Activated CD4-positive, CD25-positive, alpha-beta regulatory T cell treated with anti-CD3 and anti-CD28 coated beads, Interleukin-2, amount 50 U/mL, for 72 hours (primary cell): Measurements from ENCODE around the gene ETS1.
"Not testable (repeated sequence)": the region's sequence is repeated elsewhere in the genome, so short reads cannot be mapped to it uniquely, and the experiment has no call there.

ENCODE experiments used
- DNase-seq: peaks from one replicate; pipeline ENCODE4 v3.0.0; 2021

ETS1 gene

DNA sequence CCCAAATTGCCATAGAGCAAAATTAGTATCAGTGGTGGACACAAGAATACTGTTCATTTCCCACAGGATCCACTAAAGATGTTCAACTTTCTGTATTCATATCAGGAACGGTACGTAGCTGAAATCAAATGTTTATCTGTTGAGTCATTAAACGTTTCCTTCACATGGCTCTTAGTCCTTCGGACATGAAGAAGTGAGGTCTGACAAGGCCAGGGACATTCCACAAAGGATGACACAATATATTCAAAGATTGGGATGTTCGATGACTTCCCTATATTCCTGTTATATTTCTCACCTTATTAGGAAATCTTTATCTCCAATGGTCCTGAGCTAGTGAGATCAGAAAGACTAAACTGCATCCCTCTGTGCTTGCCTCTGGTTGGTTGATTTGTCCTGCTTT lies 129.0 kb downstream of the ETS1 start:
- no peak for DNase-seq

DNA sequence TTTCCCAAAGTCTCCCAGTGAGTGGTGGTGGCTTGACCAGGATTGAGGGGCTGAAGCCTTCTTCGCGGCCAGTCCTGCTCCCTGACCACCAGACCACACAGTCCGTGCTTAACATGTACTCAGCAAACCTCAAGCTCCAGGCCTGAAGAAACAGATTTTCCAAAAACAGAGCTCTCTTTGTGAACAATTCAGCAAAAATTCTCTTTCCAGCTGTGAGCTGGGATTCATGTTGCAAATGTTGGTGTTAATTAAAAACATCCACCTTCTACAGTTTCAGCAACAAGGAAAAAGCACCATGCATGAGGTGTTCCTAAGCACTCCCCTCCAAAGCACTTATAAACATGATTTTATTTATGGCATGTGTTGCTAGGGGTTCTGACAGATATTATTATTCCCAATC lies 129.5 kb downstream of the ETS1 start:
- no peak for DNase-seq

DNA sequence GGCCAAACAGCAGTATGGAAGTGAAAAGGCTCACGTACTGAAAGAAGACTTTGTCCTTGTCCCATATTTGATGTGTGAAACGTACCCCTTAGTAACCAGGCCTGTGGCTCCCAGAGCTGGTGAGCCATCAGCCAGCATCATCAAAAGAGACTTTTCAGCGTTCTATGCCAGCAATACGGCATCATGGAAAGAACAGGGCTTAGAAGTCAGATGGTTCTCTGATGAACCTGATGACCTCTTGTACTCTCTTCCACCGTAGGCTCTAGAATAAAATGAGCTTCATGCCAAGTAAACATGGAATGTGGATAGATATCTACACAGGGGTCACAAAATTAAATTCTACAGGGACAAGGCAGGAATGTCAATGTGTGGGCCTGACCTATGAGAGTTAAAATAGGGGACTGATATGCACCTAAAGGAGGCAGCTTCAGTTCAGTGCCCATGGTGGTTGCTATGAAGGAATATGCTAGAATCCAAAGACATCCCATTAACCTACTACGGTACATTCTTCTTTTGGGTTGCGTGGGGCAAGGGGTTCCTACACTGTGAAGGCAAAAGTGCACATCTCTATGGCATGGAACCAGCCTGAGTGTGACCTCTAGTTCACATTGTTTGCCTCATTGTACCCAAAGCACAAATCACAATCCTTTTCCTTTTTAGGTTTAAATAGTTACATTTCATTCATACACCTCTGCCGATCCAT lies 130.6 kb downstream of the ETS1 start:
- DNase-seq: no peak

DNA sequence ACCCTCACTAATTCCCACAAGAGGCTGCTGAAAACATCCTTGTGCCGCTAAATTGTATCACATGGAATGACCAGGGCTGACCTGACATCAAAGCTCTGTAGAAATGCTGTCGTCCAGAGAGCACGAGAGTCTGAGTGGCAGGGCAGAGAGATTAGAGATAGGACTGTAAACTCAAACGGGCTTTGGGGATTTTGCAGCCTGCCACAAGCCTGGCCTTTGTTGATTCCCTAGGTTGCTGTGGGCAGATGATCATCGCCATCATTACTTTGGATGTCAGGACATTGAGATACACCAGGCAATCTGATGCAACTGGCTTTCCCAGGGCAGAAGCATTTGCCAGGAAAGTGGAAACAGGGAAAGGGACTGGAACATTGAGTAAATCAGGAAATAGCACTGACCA lies 131.6 kb downstream of the ETS1 start:
- no peak for DNase-seq

DNA sequence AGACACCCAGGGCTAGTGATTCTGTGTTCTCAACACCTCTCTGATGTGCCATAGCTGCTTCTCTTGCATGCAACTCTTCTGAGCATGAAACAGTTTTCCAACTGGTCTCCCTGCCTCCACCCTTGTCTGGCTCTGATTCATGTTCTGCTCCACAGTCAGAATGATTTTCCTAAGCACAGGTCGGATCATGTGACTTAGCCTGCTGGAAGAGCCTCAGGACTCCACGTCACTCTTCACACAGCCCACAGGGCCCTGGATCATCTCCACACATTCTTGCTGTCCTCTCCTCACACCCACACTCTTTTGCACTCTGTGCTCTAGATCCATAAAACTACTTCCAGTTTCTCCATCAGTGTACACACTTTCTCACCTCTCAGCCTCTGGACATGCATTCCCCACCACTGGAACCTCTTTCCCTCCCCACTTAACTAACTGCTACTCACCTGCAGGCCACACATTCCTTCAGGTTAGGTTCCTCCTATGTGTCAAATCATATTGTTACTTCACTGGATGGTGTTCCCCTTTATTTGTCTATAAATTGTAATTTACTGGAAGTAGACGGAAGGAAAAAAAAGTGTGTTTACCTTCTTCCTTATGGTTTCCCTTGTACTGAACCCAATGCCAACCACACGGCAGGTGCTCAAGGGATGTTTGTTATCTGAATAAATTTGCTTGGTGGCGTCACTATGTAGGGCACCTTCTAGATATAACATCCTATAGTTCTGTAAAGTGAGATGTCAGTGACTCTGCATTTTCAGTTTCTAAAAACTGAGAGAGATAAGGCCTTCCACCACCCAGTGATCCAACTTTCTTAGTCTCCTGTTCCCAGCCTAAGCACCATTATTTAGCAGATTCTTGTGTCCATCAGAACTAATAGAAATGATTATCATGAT lies 133.7 kb downstream of the ETS1 start:
- no peak for DNase-seq

DNA sequence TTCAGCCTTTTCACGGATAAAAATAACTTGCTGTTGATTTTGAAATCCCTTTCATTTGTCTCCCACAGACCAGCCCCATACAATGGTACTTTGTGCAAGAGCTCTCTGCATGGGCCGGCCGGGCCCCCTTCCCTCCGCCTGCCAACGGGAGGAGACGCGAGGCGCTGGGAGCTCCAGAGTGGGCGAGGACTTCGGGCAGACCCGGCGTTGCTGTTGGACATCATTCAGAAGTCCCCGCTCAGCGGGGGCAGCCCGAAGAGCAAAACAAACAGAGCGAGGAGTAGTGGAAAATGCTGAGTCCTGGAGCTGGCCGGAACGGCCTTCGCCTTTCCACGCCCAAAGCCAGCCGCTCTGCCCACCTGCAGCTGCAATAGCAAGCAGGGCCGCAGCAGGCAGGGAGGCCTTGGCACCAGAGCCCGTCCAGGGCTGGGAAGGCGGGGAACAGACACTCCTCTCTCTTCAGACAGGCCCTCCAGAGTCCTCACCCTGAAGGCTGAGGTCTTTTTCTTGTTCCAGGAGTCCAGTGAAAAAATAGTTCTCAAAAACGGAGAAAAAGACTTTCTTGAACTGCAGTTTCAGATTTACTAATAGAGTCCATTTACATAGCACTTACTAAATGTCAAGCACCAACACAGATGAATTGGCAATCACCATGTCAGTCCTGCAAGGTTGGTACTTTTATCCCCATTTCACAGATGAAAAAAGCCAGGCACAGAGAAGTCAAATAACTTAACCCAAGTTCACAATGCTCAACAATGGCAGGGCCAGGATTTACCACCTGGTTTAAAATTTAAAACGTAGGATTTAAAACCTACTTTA lies 135.5 kb downstream of the ETS1 start:
- DNase-seq: no peak

DNA sequence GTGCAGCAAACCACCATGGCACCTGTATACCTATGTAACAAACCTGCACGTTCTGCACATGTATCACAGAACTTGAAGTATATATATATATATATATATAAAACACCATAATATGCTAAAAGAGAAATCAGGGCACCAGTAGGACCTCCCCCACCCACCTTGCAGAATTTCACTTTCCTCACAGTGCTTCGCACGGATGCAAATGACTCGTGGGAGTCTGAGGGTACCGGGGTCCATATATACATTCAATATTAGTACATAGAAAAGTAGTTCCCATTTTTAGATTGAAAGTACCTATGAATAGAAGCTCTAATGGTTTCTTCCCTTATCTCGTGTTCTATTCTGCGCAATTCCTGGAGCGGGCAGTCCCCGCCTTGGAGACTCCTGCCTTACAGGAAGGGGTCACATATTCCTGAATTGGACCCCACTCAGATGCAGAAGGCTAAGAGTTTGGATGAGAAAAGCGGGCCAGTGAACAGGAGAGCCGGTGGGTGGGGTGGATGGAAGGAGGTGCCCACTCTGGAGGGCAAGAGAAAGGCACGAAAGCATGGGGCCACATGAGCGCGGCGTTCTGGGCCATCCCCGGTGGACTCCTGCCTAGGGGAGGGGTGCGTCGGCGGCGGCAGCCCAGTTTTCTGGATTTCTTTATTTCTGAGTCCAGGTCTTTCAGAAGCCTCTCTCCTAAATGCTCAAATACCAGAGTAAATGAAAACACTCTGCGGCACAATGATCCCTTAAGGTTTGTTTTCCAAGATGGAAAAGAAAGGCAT lies 136.3 kb downstream of the ETS1 start:
- no peak for DNase-seq

DNA sequence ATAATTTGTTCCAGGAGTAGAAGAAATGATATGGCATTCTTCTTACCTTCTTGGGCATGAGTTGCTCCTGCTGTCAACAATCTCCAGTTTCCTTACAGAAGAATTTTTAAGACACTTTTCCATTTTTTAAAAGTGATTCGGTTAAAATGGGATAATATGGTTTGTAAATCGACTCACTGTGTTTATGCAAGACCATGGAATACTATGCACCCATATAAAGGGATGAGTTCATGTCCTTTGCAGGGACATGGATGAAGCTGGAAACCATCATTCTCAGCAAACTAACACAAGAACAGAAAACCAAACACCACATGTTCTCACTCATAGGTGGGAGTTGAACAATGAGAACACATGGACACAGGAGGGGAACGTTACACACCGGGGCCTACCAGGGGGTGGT lies 136.9 kb downstream of the ETS1 start:
- DNase-seq: not testable (repeated sequence)

DNA sequence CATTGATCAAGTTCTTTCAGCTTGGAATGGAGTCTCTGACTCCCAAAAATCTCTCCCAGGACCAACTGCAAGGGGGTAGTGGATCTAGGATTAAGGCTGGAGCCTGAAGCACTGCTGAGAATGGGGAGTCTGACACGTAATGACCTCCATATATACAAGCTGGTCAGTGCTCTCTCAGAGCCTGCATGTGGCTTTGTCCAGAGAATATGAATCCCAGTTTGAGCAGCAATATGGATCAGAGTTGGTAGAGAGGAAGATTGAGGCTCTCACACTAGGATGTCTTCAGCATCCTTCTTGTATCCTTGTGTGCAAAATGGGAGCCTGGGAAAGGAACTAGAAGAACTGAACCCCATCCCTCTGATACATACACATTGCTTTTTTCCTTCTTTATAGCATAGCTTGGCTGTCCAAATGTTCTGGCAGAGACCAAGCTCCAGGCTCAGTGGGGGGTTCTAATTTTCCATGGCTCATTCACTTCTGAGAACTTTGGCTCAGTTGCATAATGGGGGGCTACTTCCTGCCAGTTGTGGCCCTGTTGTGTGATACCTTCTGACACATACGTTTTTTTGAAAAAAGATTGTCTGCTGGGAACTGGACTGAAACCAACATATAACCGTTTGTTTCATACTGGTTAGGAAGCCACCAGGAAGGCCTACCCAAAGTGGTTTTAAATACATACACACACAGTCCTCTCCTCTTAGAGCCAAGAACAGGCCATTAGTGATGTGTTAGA lies 138.2 kb downstream of the ETS1 start:
- no peak for DNase-seq

DNA sequence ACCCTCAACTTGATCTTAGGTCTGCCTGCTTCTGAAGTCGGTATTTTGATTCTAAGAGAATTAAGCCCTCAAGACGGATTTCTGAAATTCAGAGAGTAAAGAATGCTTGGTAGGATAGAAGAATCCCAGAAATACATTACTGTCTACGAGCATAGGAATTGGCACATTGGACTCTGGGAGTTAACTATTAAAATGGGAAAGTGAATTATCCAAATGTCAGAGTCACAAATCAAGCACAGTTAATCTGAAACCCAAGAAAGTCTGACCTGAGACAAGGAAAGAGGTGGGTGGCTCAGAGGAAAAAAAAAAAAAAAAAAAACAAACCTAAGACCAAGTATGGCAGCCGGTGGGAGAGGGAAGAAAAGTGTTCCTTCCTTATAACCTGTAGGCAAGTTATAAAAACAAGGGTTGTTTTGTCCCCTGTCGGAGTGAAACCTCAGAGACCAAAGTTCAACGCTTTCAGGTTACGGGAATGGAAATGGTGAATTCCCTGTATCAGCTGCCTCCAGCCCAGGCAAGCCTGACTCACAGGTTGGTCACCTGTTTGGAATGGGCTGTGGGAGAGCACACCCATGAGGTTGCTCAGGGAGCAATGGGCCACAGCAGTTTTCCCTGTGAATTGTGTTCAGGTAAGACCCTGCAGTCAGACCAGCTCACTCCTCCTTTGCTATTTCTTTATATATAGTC lies 139.0 kb downstream of the ETS1 start:
- DNase-seq: no peak

DNA sequence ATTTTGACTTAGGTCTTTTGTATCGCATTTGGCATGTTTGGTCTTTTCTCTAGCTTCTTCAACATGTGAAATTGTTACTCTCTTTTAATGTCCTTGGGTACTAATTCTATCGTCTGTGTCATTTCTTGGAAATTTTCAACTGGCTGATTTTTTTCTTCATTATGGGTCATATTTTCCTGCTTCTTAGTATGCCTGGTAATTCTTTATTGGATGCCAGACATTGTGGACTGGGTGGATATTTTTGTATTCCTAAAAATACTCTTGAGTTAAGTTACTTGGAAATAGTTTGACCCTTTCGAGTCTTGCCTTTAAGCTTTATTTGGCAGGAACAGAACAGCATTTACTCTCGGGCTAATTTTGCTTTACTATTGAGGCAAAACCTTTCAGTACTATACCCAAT lies 140.1 kb downstream of the ETS1 start:
- DNase-seq: no peak

DNA sequence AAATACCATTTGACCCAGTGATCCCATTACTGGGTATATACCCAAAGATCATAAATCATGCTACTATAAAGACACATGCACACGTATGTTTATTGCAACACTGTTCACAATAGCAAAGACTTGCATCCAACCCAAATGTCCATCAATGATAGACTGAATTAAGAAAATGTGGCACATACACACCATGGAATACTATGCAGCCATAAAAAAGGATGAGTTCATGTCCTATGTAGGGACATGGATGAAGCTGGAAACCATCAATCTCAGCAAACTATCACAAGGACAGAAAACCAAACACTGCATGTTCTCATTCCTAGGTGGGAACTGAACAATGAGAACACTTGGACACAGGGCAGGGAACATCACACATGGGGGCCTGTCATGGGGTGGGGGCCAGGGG lies 141.4 kb downstream of the ETS1 start:
- DNase-seq: not testable (repeated sequence)

DNA sequence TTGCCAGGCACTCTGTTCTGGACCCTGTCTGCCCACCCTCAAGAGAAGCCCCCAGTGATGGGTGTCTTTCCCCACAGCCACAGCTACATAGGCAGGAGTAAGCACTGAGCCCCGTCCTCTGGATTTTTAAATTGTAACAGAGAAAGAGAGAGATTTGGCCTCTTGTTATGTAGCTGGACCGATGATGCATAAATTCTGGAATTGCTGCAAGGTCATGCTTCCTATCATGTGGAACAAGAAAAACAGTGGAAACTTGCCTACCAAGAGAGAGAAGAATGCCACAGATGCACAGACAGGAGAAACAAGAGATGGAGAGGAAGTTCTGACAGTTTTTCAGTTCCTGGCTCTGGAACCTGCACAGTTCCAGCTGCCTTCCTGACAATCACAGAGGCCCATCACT lies 150.2 kb downstream of the ETS1 start:
- no peak for DNase-seq

DNA sequence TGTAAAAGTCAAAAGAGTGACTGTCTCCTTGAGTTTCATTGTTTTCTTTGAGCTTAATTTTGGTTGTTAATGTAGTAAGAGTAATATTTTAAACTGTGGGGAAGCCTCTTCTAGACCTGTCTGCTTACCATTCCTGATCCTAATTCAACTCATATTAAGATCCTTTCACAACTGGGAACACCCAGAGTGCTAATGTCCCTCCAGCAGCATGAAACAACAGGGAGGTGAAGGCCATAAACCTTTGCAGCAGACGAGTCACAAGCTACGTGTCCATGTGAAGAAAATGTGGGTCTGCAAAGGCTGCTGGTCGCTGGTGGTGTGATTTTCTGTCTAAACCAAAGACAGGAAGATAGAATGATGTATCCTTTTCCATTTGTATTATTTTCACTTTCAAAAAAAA lies 152.5 kb downstream of the ETS1 start:
- no peak for DNase-seq

DNA sequence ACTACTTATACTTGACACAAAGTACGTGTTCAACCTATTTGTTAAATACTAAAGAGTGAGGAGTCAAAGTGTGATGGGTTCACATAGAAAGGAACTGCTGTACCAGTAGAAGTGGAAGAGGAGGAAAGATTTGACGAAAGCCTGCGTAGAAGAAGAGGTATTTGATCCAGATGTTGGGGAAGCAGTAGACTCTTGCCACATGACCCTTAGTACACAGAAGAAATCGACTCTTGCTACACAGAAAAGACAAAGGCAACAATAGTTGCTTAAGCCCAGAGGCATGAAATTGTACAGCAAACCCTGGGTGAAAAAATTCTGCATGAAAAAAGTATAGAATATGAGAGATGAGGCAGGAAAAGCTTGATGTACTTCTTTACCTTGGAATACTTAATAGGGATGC lies 152.9 kb downstream of the ETS1 start:
- DNase-seq: no peak

DNA sequence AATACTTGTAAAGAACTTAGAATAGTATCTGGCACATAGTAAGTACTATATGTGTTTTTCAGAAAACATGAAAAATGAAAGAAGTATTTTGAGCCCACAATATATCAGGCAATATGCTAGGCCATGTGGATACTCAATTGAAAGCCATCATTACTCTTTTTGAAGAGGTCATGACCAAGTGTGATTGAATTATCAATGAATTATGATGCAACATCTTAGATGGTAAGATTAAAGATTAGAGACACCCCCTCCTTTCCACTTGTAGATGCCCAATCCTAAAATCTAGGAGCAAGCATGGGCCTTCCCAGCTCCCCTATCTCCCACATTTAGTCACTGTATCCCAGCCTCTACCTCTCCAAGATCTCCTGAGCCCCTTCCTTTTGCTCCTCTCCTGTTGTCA lies 154.4 kb downstream of the ETS1 start:
- DNase-seq: no peak

DNA sequence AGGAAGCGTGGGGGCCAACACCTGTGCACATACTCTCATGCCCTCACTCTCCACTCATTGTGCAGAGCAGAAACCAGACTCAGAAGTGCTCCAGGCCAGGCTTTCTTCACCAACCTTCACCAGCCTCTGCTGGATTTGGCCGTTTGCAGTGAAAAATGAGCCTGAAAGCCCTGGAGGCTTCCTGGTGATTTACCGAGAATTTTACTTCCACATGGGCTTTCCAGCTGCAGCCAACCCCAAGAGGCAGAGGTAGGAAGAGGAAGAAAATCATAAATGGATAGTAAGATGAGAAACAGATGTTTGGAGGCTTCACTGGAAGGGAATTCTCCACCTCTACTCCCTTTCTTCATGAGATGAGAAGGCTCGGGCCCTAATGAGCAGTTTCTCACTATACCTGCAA lies 155.4 kb downstream of the ETS1 start:
- no peak for DNase-seq

DNA sequence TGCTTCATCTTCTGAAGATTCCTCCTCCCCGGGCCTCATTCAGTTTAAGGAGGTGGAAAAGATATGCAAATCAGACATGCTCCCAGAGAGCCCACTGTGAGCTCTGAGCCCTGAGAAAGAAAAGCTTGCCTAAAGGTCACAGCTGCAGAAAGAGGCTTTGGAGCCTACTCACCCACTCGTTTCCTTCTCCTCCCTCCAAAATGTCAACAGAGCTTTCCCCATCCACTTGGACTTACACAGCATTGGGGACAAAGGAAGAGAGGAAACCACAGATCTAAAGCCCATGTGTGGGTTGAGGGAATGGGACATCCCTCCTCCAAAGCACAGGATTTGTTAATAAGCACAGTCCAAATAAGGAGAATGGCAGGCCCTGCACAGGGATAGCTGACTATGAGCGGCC lies 158.4 kb downstream of the ETS1 start:
- no peak for DNase-seq

DNA sequence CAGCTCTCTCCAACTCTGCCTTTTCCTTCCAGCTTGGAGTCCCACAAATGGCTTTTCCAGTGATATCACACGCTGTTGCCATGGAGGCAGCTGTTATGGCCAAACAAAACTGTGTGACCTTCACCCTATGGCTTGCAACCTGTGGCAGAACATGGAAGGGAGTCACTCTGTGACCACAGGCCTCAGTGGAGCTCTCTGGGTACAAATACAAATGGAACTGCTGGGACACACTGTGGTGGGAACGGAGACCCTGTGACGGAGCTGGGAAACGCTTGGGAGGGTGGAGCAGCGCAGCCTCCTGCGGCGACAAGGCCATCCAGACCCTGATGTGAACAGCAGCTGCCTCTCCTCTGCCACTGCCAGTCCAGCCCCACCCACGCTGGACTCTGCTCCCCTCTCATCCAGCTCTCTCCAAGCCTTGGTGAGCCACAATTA lies 162.5 kb downstream of the ETS1 start:
- no peak for DNase-seq

DNA sequence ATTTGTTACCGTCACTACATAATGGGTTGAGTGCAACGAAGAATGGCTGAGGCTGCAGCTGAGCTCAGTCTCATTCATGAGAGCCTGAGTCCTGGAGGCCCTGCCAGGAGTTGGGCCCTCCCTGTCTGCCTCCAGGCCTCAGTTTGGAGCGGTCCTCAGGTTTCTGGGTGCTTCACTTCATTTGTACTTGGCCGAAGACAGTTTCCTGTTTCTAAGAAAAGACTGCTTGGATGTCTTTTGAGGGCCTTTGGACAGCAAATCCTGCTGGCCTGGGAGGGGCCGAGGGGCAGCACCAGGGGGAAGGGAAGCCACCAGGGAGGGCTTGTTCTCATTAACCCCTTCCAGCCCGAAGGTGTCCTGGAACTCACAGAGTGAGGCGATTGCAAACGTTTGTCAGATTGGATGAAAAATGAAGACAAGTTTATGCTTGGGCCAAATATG lies 163.1 kb downstream of the ETS1 start:
- no peak for DNase-seq
